ENCODE results near the gene KMT2C.

DNA sequence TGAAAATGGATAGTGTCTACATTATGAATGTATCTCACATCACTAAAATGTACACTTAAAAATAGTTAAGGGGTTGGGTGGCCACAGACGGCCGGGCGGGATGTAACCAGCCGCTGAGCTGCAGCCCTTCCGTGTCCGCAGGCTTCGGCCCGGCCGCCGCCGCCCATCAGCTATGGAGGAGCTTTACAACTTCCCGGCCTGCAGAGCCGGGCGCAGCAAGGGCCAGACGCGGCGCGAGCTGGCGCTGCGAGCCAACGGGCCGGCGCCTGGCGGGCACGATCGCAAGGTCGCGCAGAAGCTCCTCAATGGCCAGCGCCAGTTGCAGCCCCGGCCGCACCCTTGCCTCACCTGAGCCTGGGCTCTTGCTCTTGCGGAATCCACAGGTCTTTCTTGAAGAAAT is 69.1 kb downstream of the KMT2C start:
- TF ChIP-seq, protein P1, sequence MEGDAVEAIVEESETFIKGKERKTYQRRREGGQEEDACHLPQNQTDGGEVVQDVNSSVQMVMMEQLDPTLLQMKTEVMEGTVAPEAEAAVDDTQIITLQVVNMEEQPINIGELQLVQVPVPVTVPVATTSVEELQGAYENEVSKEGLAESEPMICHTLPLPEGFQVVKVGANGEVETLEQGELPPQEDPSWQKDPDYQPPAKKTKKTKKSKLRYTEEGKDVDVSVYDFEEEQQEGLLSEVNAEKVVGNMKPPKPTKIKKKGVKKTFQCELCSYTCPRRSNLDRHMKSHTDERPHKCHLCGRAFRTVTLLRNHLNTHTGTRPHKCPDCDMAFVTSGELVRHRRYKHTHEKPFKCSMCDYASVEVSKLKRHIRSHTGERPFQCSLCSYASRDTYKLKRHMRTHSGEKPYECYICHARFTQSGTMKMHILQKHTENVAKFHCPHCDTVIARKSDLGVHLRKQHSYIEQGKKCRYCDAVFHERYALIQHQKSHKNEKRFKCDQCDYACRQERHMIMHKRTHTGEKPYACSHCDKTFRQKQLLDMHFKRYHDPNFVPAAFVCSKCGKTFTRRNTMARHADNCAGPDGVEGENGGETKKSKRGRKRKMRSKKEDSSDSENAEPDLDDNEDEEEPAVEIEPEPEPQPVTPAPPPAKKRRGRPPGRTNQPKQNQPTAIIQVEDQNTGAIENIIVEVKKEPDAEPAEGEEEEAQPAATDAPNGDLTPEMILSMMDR (IDR thresholded peaks at IDR 0.05; ENCODE audit: low read length): no peak
- TF ChIP-seq EZH2 (IDR thresholded peaks at IDR 0.05; ENCODE audit: borderline replicate concordance, low read length): no peak
